Nephron (organoid): ENCODE results near the gene VLDLR.

ENCODE experiments used
- H3K27ac Mint-ChIP-seq, 3 experiments: 2 replicates each; pipeline ENCODE4 v1.8.0; 2020; ENCODE audit warnings: mixed read lengths in 3 of 3, mild to moderate bottlenecking in 2 of 3, moderate library complexity in 1 of 3
- H3K27me3 Mint-ChIP-seq: 2 replicates; pipeline ENCODE4 v1.8.0; 2021; ENCODE audit warnings: low read depth, mild to moderate bottlenecking, moderate library complexity, mixed read lengths
- H3K36me3 Mint-ChIP-seq: 2 replicates; pipeline ENCODE4 v1.8.0; 2020; ENCODE audit warnings: low read depth, mixed read lengths
- H3K4me1 Mint-ChIP-seq: 2 replicates; pipeline ENCODE4 v1.8.0; 2020; ENCODE audit warnings: mixed read lengths
- H3K4me3 Mint-ChIP-seq, 3 experiments: 2 replicates each; pipeline ENCODE4 v1.8.0; 2020; ENCODE audit warnings: mild to moderate bottlenecking in 3 of 3, mixed read lengths in 3 of 3, moderate library complexity in 2 of 3
- H3K9me3 Mint-ChIP-seq: 2 replicates; pipeline ENCODE4 v1.8.0; 2020; ENCODE audit warnings: mixed read lengths
- TF ChIP-seq, protein P1 (sequence below), 3 experiments: fragments of 200-600 bp; sonication (generic); IDR thresholded peaks; one replicate each; pipeline ENCODE4 v1.5.0; 2021; ENCODE audit warnings: antibody characterized with exemption in 3 of 3; ENCODE audit not compliant: unreplicated experiment in 3 of 3

VLDLR gene

GRCh38 chr9:2602704-2603116, 18.9 kb upstream of the VLDLR start:
- TF ChIP-seq, protein P1, sequence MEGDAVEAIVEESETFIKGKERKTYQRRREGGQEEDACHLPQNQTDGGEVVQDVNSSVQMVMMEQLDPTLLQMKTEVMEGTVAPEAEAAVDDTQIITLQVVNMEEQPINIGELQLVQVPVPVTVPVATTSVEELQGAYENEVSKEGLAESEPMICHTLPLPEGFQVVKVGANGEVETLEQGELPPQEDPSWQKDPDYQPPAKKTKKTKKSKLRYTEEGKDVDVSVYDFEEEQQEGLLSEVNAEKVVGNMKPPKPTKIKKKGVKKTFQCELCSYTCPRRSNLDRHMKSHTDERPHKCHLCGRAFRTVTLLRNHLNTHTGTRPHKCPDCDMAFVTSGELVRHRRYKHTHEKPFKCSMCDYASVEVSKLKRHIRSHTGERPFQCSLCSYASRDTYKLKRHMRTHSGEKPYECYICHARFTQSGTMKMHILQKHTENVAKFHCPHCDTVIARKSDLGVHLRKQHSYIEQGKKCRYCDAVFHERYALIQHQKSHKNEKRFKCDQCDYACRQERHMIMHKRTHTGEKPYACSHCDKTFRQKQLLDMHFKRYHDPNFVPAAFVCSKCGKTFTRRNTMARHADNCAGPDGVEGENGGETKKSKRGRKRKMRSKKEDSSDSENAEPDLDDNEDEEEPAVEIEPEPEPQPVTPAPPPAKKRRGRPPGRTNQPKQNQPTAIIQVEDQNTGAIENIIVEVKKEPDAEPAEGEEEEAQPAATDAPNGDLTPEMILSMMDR (IDR thresholded peaks at IDR 0.05; ENCODE audit: unreplicated experiment in 3 of 3) = no peak
- no peaks in the 10 kb centered on the region for H3K9me3 Mint-ChIP-seq
- H3K27ac Mint-ChIP-seq = no peak overlapping the region
- H3K4me3 Mint-ChIP-seq = no peak overlapping the region
- no peaks in the 10 kb centered on the region for H3K36me3 Mint-ChIP-seq
- H3K27me3 Mint-ChIP-seq = no peaks in the 10 kb centered on the region
- H3K4me1 Mint-ChIP-seq = peaks cover 15% of the 10 kb centered on the region

- TF ChIP-seq, protein P1 (IDR thresholded peaks at IDR 0.05; ENCODE audit: unreplicated experiment in 3 of 3) = no peak
- no peaks in the 10 kb centered on the region for H3K27me3 Mint-ChIP-seq
- H3K9me3 Mint-ChIP-seq = no peaks in the 10 kb centered on the region
- peak overlapping the region in 1 of 3 experiments; percentile 25 for H3K27ac Mint-ChIP-seq
- H3K4me1 Mint-ChIP-seq = peaks cover 15% of the 10 kb centered on the region
- H3K36me3 Mint-ChIP-seq = no peaks in the 10 kb centered on the region
- H3K4me3 Mint-ChIP-seq = no peak overlapping the region
Observed at GRCh38 chr9:2603621-2604020, 18.0 kb upstream of the VLDLR start.

DNA sequence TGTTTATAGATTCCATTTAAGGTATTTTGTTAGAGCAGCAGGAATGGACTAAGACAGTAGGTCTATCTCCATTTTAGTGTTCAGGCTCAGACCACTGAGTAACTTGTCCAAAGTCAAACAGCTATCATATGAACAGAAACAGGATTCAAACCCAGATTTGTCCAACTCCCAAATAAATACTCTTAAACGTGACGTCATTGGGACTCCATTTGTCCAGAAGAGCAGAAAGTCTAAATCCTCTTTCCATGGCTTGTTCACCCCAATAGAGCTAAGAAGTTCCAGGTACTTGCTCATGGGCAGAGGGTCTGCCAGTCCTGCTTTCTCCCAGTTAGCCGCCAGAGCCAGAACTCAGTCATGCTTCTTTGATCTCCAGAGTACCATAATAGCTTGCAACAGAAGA, 16.3 kb upstream of the VLDLR start:
- H3K9me3 Mint-ChIP-seq = no peaks in the 10 kb centered on the region
- TF ChIP-seq, protein P1 (IDR thresholded peaks at IDR 0.05; ENCODE audit: unreplicated experiment in 3 of 3) = no peak

DNA sequence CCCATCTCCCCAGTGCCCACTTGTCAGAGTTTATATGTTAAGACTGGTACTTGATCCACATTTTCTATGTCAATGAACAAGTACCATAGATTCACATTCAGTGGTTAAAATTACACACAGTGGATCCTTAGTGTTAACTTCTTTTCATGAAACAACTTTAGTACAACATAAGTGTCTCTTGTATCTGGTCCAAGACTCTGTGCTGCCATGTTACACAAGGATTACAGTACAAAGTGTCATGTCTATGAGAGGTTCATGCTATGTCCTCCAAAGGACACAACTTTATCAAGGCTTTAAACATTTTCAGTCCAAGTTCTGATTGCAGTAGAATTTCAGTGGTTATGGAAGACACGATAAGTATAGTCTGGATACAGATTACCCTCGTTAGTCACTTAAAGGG, 13.3 kb upstream of the VLDLR start:
- TF ChIP-seq, protein P1 (IDR thresholded peaks at IDR 0.05; ENCODE audit: unreplicated experiment in 3 of 3) = no peak
- H3K4me1 Mint-ChIP-seq = peaks cover 8% of the 10 kb centered on the region
- H3K4me3 Mint-ChIP-seq = no peak overlapping the region
- no peaks in the 10 kb centered on the region for H3K27me3 Mint-ChIP-seq
- no peak overlapping the region for H3K27ac Mint-ChIP-seq
- H3K9me3 Mint-ChIP-seq = no peaks in the 10 kb centered on the region
- H3K36me3 Mint-ChIP-seq = no peaks in the 10 kb centered on the region

More for the DNA sequence above, 16.3 kb upstream of the VLDLR start:
- H3K27me3 Mint-ChIP-seq = no peaks in the 10 kb centered on the region
- peaks cover 16% of the 10 kb centered on the region for H3K4me1 Mint-ChIP-seq
- H3K36me3 Mint-ChIP-seq = no peaks in the 10 kb centered on the region
- no peak overlapping the region for H3K4me3 Mint-ChIP-seq
- H3K27ac Mint-ChIP-seq = no peak overlapping the region

DNA sequence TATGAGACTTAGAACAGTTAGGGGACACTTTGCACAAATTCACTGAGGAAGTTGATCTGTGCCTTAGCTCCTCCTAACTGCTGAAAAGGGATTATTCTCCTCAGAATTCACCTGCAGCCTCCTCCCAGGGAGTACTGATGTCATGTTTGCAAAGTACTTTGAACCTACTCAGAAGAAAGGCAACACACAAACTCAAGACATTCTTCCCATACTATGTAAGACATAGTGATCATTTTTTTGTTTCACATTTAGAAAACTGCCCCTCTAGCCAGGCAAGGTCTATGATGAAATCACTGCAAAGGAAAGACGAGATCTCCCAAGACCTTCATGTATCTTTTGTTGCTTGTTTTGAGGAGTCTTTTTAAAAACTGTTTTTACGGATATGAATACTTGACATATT, 10.6 kb upstream of the VLDLR start:
- TF ChIP-seq, protein P1 (IDR thresholded peaks at IDR 0.05; ENCODE audit: unreplicated experiment in 3 of 3) = no peak
- H3K27me3 Mint-ChIP-seq = no peaks in the 10 kb centered on the region
- H3K36me3 Mint-ChIP-seq = no peaks in the 10 kb centered on the region
- no peak overlapping the region for H3K4me3 Mint-ChIP-seq
- H3K4me1 Mint-ChIP-seq = peaks cover 25% of the 10 kb centered on the region
- no peaks in the 10 kb centered on the region for H3K9me3 Mint-ChIP-seq
- no peak overlapping the region for H3K27ac Mint-ChIP-seq

DNA sequence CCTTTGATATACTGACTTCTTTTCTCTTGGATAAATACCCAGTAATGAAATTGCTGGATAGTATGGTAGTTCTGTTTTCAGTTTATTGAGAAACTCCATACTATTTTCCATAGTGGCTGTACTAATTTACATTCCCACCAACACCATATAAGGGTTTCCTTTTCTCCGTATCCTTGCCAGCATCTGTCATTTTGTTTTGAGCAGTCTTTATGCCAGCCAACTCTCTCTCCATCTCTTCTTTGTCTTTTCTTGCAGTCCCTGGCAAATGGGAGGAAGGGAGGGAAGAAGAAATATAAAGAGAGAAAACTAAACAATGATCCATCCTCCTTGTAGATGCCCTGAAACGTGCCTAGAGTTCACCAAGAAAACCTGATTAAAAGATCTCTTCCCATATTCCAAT, 9.6 kb upstream of the VLDLR start:
- Mint-ChIP-seq H3K4me1 (peaks cover 25% of the 10 kb centered on the region), H3K27ac (no peak overlapping the region), H3K9me3 (no peaks in the 10 kb centered on the region), H3K27me3 (no peaks in the 10 kb centered on the region), H3K4me3 (no peak overlapping the region), H3K36me3 (no peaks in the 10 kb centered on the region)
- TF ChIP-seq, protein P1 (IDR thresholded peaks at IDR 0.05; ENCODE audit: unreplicated experiment in 3 of 3) = no peak
